Duodenal mucosa (tissue), 2 donors: ENCODE results near the gene ATP9A.
"Not testable (repeated sequence)": the region's sequence is repeated elsewhere in the genome, so short reads cannot be mapped to it uniquely, and the experiment has no call there.

ENCODE experiments used
- H3K27ac ChIP-seq: one replicate; pipeline ENCODE4 v1.7.0; 2013; ENCODE audit warnings: low read depth, low read length
- H3K27me3 ChIP-seq, 2 donors: one replicate each; pipeline ENCODE4 v1.7.0; 2013; ENCODE audit warnings: low read length in 2 of 2, control low read depth in 1 of 2; ENCODE audit not compliant: insufficient read depth in 2 of 2, control insufficient read depth in 1 of 2
- H3K36me3 ChIP-seq, 2 donors: one replicate each; pipeline ENCODE4 v1.7.0; 2013; ENCODE audit warnings: low read length in 2 of 2, control low read depth in 1 of 2; ENCODE audit not compliant: insufficient read depth in 2 of 2, control insufficient read depth in 1 of 2
- H3K4me1 ChIP-seq, 2 donors: one replicate each; pipeline ENCODE4 v1.7.0; 2013; ENCODE audit warnings: low read length in 2 of 2, control low read depth in 1 of 2; ENCODE audit not compliant: insufficient read depth in 2 of 2, control insufficient read depth in 1 of 2
- H3K4me3 ChIP-seq, 2 donors: one replicate each; pipeline ENCODE4 v1.7.0; 2013; ENCODE audit warnings: low read length in 2 of 2, low read depth in 1 of 2
- H3K9ac ChIP-seq, 2 donors: one replicate each; pipeline ENCODE4 v1.7.0; 2013; ENCODE audit warnings: low read length in 2 of 2, low read depth in 1 of 2
- H3K9me3 ChIP-seq, 2 donors: one replicate each; pipeline ENCODE4 v1.7.0; 2013; ENCODE audit warnings: low read length in 2 of 2, control low read depth in 1 of 2; ENCODE audit not compliant: control insufficient read depth in 1 of 2

Gene ATP9A

GRCh38 chr20:51756653-51757052, 11.5 kb downstream of the ATP9A start:
- no peak overlapping the region for H3K9ac ChIP-seq
- no peak overlapping the region for H3K27ac ChIP-seq
- no peaks in the 10 kb centered on the region for H3K36me3 ChIP-seq
- H3K4me3 ChIP-seq, result no peak overlapping the region
- peaks cover 11 to 17% of the 10 kb centered on the region in 2 donors for H3K4me1 ChIP-seq
- no peaks in the 10 kb centered on the region for H3K9me3 ChIP-seq
- H3K27me3 ChIP-seq, result no peaks in the 10 kb centered on the region

- H3K9me3 ChIP-seq, H3K36me3 ChIP-seq, H3K27me3 ChIP-seq, H3K4me3 ChIP-seq, H3K9ac ChIP-seq, H3K27ac ChIP-seq: not testable (repeated sequence)
- H3K4me1 ChIP-seq, result peaks cover 16 to 26% of the 10 kb centered on the region in 2 donors
Measured at GRCh38 chr20:51753220-51753619, 15.0 kb downstream of the ATP9A start.

- Histone ChIP-seq H3K4me1 (peaks cover 15 to 18% of the 10 kb centered on the region in 2 donors), H3K36me3 (no peaks in the 10 kb centered on the region), H3K9ac (peak overlapping the region in 1 of 2 donors; percentile 25), H3K4me3 (no peak overlapping the region), H3K9me3 (no peaks in the 10 kb centered on the region), H3K27ac (no peak overlapping the region), H3K27me3 (no peaks in the 10 kb centered on the region)
Measured at GRCh38 chr20:51752343-51752951, 15.7 kb downstream of the ATP9A start.

- Histone ChIP-seq H3K9me3 (no peaks in the 10 kb centered on the region), H3K36me3 (no peaks in the 10 kb centered on the region), H3K9ac (peak overlapping the region in 1 of 2 donors; percentile 60), H3K4me3 (peak overlapping the region in 1 of 2 donors; percentile 25), H3K27ac (peak overlapping the region; percentile 88), H3K27me3 (no peaks in the 10 kb centered on the region), H3K4me1 (peaks cover 11 to 14% of the 10 kb centered on the region in 2 donors)
Measured at GRCh38 chr20:51750770-51751388, 17.3 kb downstream of the ATP9A start.

- no peaks in the 10 kb centered on the region for H3K9me3 ChIP-seq
- H3K27me3 ChIP-seq, result no peaks in the 10 kb centered on the region
- H3K4me3 ChIP-seq, result peak overlapping the region in 1 of 2 donors; percentile 25
- H3K9ac ChIP-seq, result peak overlapping the region; percentile 48 to 60
- H3K36me3 ChIP-seq, result no peaks in the 10 kb centered on the region
- H3K4me1 ChIP-seq, result peaks cover 11 to 14% of the 10 kb centered on the region in 2 donors
- peak overlapping the region; percentile 88 for H3K27ac ChIP-seq
Measured at GRCh38 chr20:51750037-51750769, 18.0 kb downstream of the ATP9A start.

GRCh38 chr20:51749674-51750036, 18.5 kb downstream of the ATP9A start:
- Histone ChIP-seq H3K4me1 (peaks cover 11 to 14% of the 10 kb centered on the region in 2 donors), H3K27ac (no peak overlapping the region)

GRCh38 chr20:51747182-51747911, 20.8 kb downstream of the ATP9A start:
- no peaks in the 10 kb centered on the region for H3K9me3 ChIP-seq
- H3K27me3 ChIP-seq, result no peaks in the 10 kb centered on the region
- H3K4me1 ChIP-seq, result peaks cover 22 to 23% of the 10 kb centered on the region in 2 donors
- H3K4me3 ChIP-seq, result no peak overlapping the region
- H3K27ac ChIP-seq, result no peak overlapping the region
- H3K36me3 ChIP-seq, result no peaks in the 10 kb centered on the region
- no peak overlapping the region for H3K9ac ChIP-seq

More at GRCh38 chr20:51749674-51750036, 18.5 kb downstream of the ATP9A start:
- Histone ChIP-seq H3K36me3 (no peaks in the 10 kb centered on the region), H3K9me3 (no peaks in the 10 kb centered on the region), H3K4me3 (no peak overlapping the region), H3K27me3 (no peaks in the 10 kb centered on the region), H3K9ac (no peak overlapping the region)

- Histone ChIP-seq H3K4me1 (peaks cover 22 to 26% of the 10 kb centered on the region in 2 donors), H3K36me3 (no peaks in the 10 kb centered on the region), H3K4me3 (no peak overlapping the region), H3K9me3 (no peaks in the 10 kb centered on the region), H3K27me3 (no peaks in the 10 kb centered on the region), H3K9ac (no peak overlapping the region), H3K27ac (no peak overlapping the region)
Measured at GRCh38 chr20:51745804-51746203, 22.4 kb downstream of the ATP9A start.

GRCh38 chr20:51740838-51741237, 27.4 kb downstream of the ATP9A start:
- H3K4me1 ChIP-seq, result peaks cover 21 to 22% of the 10 kb centered on the region in 2 donors
- no peak overlapping the region for H3K9ac ChIP-seq
- no peak overlapping the region for H3K27ac ChIP-seq
- no peaks in the 10 kb centered on the region for H3K36me3 ChIP-seq
- H3K9me3 ChIP-seq, result no peaks in the 10 kb centered on the region
- H3K4me3 ChIP-seq, result no peak overlapping the region
- no peaks in the 10 kb centered on the region for H3K27me3 ChIP-seq

- H3K9ac ChIP-seq, H3K27ac ChIP-seq, H3K27me3 ChIP-seq, H3K36me3 ChIP-seq, H3K4me3 ChIP-seq, H3K9me3 ChIP-seq: not testable (repeated sequence)
- H3K4me1 ChIP-seq, result peaks cover 26 to 27% of the 10 kb centered on the region in 2 donors
Measured at GRCh38 chr20:51740308-51740707, 27.9 kb downstream of the ATP9A start.
